Activated CD8-positive, alpha-beta memory T cell treated with anti-CD3 and anti-CD28 coated beads, Interleukin-2, amount 50 U/mL, for 24 hours (primary cell): ENCODE data around the gene NAALADL2.

ENCODE experiments used
- DNase-seq: peaks from one replicate; pipeline ENCODE4 v3.0.0-alpha.2; 2020; ENCODE audit errors: extremely low read depth

NAALADL2 gene

DNA sequence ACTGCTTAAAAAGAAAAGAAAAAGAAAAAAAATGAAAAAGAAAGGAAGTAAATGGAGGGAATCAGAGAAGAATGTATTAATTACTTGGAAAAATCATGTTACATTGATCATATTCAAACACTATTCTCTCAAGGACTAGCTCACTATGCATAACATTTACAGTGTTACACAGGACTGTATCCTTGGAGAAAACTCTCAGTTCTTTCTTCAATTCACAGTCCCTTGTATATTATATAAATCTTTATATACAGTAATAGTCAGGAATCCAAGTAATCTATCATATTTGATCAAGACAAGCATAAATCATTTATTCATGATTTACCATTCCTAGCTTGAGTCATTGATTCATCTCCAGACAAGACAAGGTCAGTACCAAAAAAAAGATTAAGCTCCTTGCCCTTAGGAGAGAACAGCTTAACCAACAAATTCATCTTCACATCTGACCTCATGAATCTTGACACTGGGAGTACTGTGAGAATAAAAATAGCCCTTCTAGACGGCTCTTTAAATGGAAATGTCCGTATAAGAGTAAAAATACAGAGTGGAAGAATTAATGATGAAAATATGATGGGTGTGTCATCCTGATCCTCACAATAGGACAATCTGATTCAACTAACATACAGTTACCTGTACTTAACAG lies 980.4 kb downstream of the NAALADL2 start:
- DNase-seq, result no peak

DNA sequence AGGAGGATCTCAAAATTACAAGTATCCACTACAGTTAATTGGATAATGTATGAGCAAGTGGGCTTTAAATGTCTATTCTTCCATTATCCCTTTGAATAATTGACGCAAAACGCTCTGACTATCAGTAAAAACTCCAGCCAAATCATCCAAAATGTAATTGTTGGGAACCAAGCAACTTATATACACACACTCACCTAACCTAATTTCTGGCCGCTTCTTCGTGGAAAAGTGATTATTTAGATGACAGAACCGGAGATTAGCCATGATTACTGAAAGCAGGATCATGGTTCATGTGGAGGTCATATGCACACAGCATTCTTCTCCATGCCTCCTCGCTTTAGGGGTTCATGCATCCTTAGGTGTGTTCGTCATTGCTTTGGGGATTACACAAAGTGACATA lies 992.4 kb downstream of the NAALADL2 start:
- DNase-seq, result no peak

DNA sequence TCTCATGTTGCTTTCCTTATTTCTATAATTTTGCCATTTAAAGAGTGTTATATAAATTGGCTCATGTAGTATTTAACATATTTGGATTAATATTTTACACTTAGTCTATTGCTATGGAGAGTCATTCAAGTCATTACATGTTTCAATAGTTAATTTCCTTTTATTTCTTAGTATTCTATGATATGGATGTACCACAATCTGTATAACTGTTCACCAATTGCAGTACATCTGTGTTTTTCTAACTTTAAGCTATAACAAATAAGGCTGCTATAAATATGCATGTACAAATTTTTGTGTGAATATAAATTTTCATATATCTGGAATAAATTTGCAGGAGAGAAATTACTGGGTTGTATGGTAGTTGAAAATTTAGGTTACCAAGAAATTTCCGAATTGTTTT lies 993.4 kb downstream of the NAALADL2 start:
- DNase-seq, result no peak

DNA sequence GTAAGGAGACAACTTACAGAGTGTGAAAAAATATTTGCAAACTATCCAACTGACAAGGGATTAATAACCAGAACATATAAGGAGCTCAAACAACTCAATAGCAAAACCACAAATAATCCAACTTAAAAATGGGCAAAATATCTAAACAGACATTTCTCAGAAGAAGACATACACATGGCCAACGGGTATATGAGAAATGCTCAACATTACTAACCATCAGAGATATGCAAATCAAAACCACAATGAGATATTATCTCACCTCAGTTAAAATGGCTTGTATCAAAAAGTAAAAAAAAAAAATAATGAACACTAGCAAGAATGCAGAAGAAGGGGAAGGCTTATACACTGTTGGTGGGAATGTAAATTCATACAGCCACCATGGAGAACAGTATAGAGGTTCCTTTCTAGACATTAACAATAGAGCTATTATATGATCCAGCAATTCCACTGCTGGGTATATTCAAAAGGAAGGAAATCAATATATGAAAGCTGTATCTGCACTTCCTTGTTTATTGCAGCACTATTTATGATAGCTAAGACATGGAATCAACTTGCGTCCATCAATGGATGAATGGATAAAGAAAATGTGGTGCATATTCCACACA lies 998.6 kb downstream of the NAALADL2 start:
- no peak for DNase-seq
